Mesodermal cell (in vitro differentiated cells): ENCODE data around the gene CLK3. TPM values are rescaled to one million over a fixed set of nuclear protein-coding genes. Genes with fewer than 3 reads are reported as not detected.

Experiments used
- H3K27ac ChIP-seq: 2 replicates; pipeline ENCODE4 v1.7.0; 2013; ENCODE audit warnings: mild to moderate bottlenecking, low read depth, low read length, moderate library complexity; ENCODE audit not compliant: severe bottlenecking
- H3K36me3 ChIP-seq: 2 replicates; pipeline ENCODE4 v1.7.1; 2013; ENCODE audit warnings: mild to moderate bottlenecking, low read length, moderate library complexity; ENCODE audit not compliant: control insufficient read depth, insufficient read depth
- H3K4me1 ChIP-seq: one replicate; pipeline ENCODE4 v1.7.1; 2013; ENCODE audit warnings: mild to moderate bottlenecking, low read length; ENCODE audit not compliant: insufficient read depth, control insufficient read depth, poor library complexity, severe bottlenecking
- H3K4me3 ChIP-seq: 2 replicates; pipeline ENCODE4 v1.7.0; 2013; ENCODE audit warnings: low read length, control low read depth, mild to moderate bottlenecking; ENCODE audit not compliant: insufficient read depth, poor library complexity, severe bottlenecking; ENCODE audit errors: extremely low read depth
- H3K9me3 ChIP-seq: 2 replicates; pipeline ENCODE4 v1.7.1; 2013; ENCODE audit warnings: mild to moderate bottlenecking, low read length, moderate library complexity; ENCODE audit not compliant: control insufficient read depth
- WGBS, 2 experiments: methylation state at CpG; one replicate each; pipeline ENCODE4 v1.1.5; 2013; ENCODE audit warnings: missing lambda C conversion rate in 2 of 2; ENCODE audit not compliant: insufficient coverage in 2 of 2; 5-methylcytosine and 5-hydroxymethylcytosine counted together
- polyA plus RNA-seq, 2 experiments: library from polyadenylated mRNA; stranded (reverse); fragments of 50-300 nt; gene quantifications; one replicate each; pipeline ENCODE4 v1.2.3, GENCODE V29; 2013

CLK3 gene
- polyA plus RNA-seq (2013, experiment 1 of 2) = 80.6 TPM
- 65.9 TPM for polyA plus RNA-seq (2013, experiment 2 of 2)

DNA sequence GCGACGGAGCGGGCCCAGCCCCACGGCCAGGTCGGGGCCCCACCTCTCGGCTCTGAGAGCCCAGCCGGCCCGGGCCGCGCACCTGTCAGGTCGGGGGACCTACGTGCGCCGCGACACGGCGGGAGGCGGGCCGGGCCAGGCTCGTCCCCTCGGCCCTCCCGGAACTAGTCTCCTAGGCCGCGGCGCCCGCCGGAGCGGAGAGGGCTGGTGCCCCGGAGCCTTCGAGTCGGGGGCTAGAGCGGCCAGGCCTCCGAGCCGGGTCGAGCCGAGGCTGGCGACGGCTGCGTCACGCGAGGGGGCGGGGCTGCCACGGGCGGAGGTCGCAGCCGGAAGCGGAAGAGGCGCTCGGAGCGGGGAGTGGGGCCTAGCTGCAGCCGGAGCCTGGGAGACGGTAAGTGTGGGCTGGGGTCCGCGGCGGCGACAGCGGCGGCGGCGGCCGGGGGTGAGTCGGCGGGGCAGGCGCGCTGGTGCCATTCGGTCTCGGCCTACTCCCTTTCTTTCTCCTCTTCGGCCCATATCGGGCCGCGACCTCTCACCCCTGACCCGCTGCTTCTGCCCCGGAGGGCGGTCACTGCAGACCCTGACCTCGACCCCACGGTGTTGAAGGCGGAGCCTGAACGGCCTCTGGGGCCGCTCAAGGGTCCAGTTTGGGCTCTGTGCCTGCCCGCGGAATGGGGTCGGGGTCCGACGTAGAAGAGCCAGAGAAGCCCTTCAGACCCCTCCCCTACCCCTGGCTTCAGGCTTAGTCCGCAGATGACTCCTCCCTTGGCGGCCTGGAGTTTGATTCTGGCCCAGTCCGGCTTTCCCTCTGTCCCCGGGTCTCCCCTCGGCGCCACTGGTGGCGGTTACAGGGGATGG lies at the start of gene CLK3:
Gene CLK3 (plus strand): TSS at position 329 of the 858 bp plus-strand sequence. CDS start 3,361 bp downstream, outside the sequence.
- Histone ChIP-seq H3K4me3 (peak within 1 kb of the TSS; percentile 100), H3K4me1 (peaks cover 24% of the 10 kb centered on the region), H3K36me3 (peaks cover 32% of the 10 kb centered on the region), H3K27ac (peak within 1 kb of the TSS; percentile 95), H3K9me3 (no peaks in the 10 kb centered on the region)
- WGBS, 2 experiments = 0 to 1% methylated on average over 45 to 58 of the region's 91 CpGs

DNA sequence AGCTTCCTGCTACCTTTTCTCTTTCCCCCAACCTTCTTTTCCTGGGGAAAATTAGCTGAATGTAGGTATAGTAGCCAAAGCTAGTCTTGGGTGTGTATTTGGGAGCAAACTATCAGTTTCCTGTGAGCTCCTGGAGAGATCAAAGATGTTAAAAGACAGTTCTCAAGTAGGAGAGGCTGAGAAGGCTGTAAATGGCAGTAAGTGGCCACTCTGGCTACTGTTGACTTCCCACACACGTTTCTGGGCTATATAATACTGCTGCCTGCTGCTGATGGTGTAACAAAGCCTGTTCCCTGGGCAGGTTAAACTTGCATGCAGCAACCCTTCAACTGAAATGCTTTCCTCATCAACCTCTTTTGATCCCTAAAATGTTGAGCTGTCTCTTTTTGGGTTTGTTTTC lies 47.0 kb upstream of the CLK3 start:
- 63% methylated on average over 1 of the region's 1 CpG; no CpG with 5 or more reads in 1 of the 2 experiments for WGBS, 2 experiments
- Histone ChIP-seq H3K4me1 (peaks cover 40% of the 10 kb centered on the region), H3K36me3 (peaks cover 82% of the 10 kb centered on the region), H3K27ac (no peak overlapping the region), H3K9me3 (no peaks in the 10 kb centered on the region), H3K4me3 (no peak overlapping the region)

DNA sequence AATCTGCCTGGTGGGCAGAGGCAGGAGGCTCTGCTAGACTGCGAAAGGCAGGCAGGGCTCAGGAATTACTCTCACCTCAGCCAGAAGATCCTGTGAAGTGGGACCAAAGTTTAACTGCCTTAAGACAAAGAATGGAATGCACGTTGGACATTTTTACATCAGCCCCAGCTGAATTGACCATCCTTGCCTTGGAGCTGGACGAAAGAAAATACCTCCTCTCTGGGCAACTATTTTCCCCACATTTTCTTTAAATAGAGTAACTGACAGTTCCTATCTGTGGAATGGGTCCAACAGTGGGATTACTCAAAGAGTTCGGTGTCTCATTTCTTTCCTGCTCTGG lies 45.9 kb upstream of the CLK3 start:
- no peaks in the 10 kb centered on the region for H3K9me3 ChIP-seq
- H3K36me3 ChIP-seq = peaks cover 82% of the 10 kb centered on the region
- H3K4me1 ChIP-seq = peaks cover 45% of the 10 kb centered on the region
- H3K27ac ChIP-seq = peak overlapping the region; percentile 57
- no peak overlapping the region for H3K4me3 ChIP-seq
- 85 to 94% methylated on average over 3 of the region's 4 CpGs for WGBS, 2 experiments

DNA sequence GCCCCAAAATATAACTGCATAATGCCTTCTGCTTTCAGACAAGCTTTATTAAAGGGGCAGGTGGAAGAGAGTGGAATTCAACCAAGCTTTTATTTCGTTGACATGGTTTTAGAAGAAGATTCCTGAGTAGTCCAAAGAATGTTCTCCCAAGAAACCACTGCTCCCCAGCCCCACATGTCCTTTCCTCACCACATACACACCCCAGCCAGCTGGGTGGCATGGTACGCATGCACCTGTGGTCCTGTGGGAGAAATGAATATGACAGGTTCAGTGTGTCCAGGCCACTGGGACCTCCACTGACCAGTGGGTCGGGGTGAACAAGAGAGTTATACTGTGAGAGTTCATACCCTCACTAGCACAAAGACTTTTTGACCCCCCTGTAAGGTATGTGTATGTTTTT lies 44.4 kb upstream of the CLK3 start:
- Histone ChIP-seq H3K9me3 (no peaks in the 10 kb centered on the region), H3K4me3 (no peak overlapping the region), H3K36me3 (peaks cover 90% of the 10 kb centered on the region), H3K4me1 (peaks cover 35% of the 10 kb centered on the region), H3K27ac (no peak overlapping the region)
- WGBS, 2 experiments = no CpG with 5 or more reads among the region's 3 CpGs

DNA sequence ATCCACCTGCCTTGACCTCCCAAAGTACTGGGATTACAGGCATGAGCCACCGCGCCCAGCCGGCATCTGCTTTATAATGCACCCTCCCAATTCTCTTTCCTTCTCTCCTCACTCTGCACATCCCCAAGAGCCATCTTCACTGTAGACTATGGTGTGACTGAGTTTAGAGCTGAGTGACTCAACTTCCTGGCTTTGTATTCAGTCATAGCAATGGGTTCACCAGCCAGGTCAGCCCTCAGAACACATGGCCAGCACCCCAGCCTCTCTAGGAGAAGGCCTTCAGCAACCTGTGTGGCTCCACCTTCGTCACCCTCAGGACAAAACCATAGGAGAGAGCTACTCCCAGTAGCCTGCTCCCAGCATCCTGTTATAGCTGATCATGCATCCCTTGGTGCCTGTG lies 41.6 kb upstream of the CLK3 start:
- Histone ChIP-seq H3K9me3 (no peaks in the 10 kb centered on the region), H3K27ac (peak overlapping the region; percentile 2), H3K4me1 (peaks cover 9% of the 10 kb centered on the region), H3K4me3 (no peak overlapping the region), H3K36me3 (peaks cover 97% of the 10 kb centered on the region)
- WGBS, 2 experiments = 100% methylated on average over 1 of the region's 4 CpGs

DNA sequence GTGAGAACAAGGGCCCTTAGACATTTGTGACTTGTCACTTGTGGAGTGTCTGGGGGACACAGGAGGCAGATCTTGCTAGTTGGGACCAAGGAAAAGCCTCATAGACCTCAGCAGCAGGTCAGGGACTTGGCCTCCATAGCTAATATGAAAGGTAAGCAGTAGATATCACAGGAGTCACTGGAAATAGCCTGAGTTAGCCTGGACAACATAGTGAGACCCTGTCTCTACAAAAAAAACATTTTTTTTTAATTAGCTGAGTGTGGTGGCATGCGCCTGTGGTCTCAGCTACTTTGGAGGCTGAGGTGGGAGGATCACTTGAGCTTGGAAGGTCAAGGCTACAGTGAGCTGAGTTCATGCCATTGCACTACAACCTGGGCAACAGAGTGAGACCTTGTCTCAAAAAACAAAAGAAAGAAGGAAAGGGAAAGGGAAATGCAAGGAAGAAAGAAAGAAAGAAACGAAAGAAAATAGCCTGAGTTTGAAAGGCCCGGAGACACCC lies 37.1 kb upstream of the CLK3 start:
- 89 to 96% methylated on average over 2 to 3 of the region's 3 CpGs for WGBS, 2 experiments
- Histone ChIP-seq H3K27ac (no peak overlapping the region), H3K36me3 (peaks cover 93% of the 10 kb centered on the region), H3K9me3 (no peaks in the 10 kb centered on the region), H3K4me3 (no peak overlapping the region), H3K4me1 (peaks cover 7% of the 10 kb centered on the region)

DNA sequence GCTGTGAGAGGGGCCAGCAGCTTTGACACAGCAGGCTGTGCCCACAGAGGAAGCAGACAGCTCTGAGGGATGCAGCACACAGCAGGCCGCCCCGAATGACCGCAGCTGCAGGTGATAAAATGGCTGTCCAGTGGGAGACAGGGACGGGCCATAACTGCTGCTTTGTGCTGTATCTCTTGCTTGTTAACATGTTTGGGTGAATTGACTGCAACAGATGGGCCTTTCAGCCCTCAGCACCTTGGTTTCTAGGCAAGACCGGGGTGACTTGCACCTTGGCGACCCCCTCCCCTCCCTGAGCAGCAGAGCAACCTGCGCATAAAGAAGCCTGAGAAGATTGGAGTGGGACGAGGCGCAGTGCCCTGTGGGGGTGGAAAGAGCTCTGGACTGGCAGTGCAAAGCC lies 36.6 kb upstream of the CLK3 start:
- 93 to 94% methylated on average over 4 to 9 of the region's 9 CpGs for WGBS, 2 experiments

DNA sequence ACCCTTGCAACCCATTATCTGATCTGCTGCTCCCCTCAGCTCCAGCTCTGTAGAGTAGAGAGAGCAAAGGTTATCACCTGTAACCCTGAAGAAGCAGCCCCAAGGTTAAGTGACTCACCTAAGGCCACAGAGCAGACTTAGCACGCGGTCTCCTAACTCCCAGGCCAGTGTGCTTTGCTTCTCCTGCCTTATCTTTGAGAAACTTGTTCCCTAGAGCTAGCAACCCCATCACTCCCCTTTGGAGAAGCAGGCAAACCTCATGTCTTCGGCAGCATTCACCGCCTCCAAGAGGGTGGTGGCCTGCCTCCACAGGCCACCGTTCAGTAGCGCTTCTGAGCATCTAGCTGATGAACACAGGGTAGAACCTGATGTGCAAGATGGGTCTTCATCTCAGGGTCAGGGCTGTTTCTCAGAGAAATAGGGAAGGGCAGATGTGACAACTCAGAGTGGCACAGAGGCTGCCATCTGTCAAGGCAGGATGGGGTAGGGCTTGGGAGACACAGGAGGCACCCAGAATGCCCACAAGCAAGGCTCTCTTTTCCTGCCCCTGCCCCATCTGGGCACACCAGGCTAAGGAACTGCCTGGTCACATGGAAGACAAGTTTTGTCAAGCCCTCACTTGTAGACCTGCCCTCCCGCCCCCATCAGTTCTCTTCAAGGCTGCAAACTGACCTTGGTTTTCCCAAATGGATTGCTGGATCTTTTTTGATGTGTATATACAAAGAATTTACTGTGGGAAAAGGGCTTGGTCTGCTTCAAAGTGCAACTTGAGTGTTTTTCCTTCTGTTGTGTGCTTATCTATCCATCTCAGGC lies 34.9 kb upstream of the CLK3 start:
- WGBS, 2 experiments = 98 to 100% methylated on average over 4 to 6 of the region's 7 CpGs
- Histone ChIP-seq H3K36me3 (peaks cover 84% of the 10 kb centered on the region), H3K4me1 (peaks cover 19% of the 10 kb centered on the region), H3K9me3 (no peaks in the 10 kb centered on the region), H3K4me3 (no peak overlapping the region), H3K27ac (peak overlapping the region; percentile 41)

More for the DNA sequence above, 36.6 kb upstream of the CLK3 start:
- no peaks in the 10 kb centered on the region for H3K9me3 ChIP-seq
- peaks cover 9% of the 10 kb centered on the region for H3K4me1 ChIP-seq
- H3K4me3 ChIP-seq = no peak overlapping the region
- peaks cover 89% of the 10 kb centered on the region for H3K36me3 ChIP-seq
- no peak overlapping the region for H3K27ac ChIP-seq

DNA sequence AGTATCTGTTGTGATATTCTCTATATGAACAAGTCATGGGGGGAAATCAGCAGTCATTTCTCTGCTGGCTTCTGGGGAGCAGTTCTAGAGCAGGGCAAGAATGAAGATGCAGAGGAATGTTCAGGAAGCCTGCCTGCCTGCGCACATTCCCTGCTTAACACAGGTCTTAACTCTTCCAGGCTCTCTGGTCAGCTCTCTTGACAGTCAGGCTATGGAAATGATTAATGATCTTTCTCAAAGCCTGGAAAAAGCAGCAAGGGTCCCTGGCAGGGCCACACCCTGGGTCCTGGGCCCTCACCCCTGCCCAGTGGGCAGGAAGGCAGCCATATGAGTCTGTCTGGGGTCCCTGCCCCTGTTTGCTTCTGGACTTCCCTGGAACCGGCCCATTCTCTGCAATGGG lies 31.4 kb upstream of the CLK3 start:
- Histone ChIP-seq H3K9me3 (no peaks in the 10 kb centered on the region), H3K4me1 (peaks cover 40% of the 10 kb centered on the region), H3K36me3 (peaks cover 69% of the 10 kb centered on the region), H3K4me3 (no peak overlapping the region), H3K27ac (peak overlapping the region; percentile 85)
- 60% methylated on average over 1 of the region's 2 CpGs; no CpG with 5 or more reads in 1 of the 2 experiments for WGBS, 2 experiments

DNA sequence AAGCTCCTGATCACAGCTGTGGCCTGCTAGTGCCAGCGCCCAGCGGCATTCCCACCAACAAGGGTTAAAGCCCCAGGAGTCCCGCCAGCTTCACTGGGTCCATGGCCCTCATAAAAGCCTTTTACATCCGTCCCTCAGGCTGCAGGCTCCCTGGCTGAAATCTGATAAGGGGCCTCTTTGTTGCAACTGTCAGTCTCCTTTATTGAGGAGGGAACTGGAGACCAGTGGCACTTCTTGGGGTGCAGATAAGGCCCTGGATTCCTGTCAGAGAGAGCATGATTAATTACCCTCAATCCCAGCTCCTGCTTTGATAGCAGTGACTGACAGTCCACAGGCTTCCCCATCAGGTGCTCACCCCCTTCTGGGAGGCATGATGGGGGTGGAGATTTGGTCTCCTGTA lies 30.9 kb upstream of the CLK3 start:
- WGBS, 2 experiments = 82 to 94% methylated on average over 2 to 3 of the region's 4 CpGs
- no peaks in the 10 kb centered on the region for H3K9me3 ChIP-seq
- H3K36me3 ChIP-seq = peaks cover 69% of the 10 kb centered on the region
- H3K4me3 ChIP-seq = no peak overlapping the region
- peaks cover 45% of the 10 kb centered on the region for H3K4me1 ChIP-seq
- H3K27ac ChIP-seq = peak overlapping the region; percentile 85
